H9 (cell line): ENCODE data around the gene ZSCAN22. TPM values are rescaled to one million over a fixed set of nuclear protein-coding genes. Genes with fewer than 3 reads are reported as not detected.

Experiments used
- DNase-seq: peaks from one replicate; pipeline ENCODE4 v3.0.0-alpha.2; 2017
- H2AFZ ChIP-seq: one replicate; pipeline ENCODE4 v1.6.1; 2013; ENCODE audit warnings: mild to moderate bottlenecking, low read length, control low read depth, moderate library complexity
- H2AK5ac ChIP-seq: 2 replicates; pipeline ENCODE4 v1.6.1; 2013; ENCODE audit warnings: low read length, control low read depth, mixed read lengths; ENCODE audit not compliant: insufficient read length
- H2BK120ac ChIP-seq: one replicate; pipeline ENCODE4 v1.6.1; 2013; ENCODE audit warnings: low read depth, mild to moderate bottlenecking, low read length, control low read depth, inconsistent platforms; ENCODE audit not compliant: poor library complexity, severe bottlenecking
- H2BK12ac ChIP-seq: 2 replicates; pipeline ENCODE4 v1.6.1; 2013; ENCODE audit warnings: low read length, control low read depth, mixed read lengths, low read depth; ENCODE audit not compliant: insufficient read length
- H2BK15ac ChIP-seq: 2 replicates; pipeline ENCODE4 v1.6.1; 2013; ENCODE audit warnings: low read depth, low read length, control low read depth
- H2BK20ac ChIP-seq: one replicate; pipeline ENCODE4 v1.6.1; 2013; ENCODE audit warnings: low read depth, mild to moderate bottlenecking, low read length, control low read depth, inconsistent platforms; ENCODE audit not compliant: poor library complexity, severe bottlenecking
- H2BK5ac ChIP-seq: 2 replicates; pipeline ENCODE4 v1.6.1; 2013; ENCODE audit warnings: low read length, control low read depth, mixed read lengths; ENCODE audit not compliant: insufficient read length
- H3K14ac ChIP-seq: 2 replicates; pipeline ENCODE4 v1.6.1; 2013; ENCODE audit warnings: low read length, control low read depth; ENCODE audit not compliant: insufficient read depth
- H3K18ac ChIP-seq: 2 replicates; pipeline ENCODE4 v1.6.1; 2013; ENCODE audit warnings: low read depth, mild to moderate bottlenecking, mixed read lengths, low read length, control low read depth; ENCODE audit not compliant: insufficient read length
- H3K23ac ChIP-seq: 2 replicates; pipeline ENCODE4 v1.6.1; 2013; ENCODE audit warnings: low read length, control low read depth, mixed read lengths, low read depth; ENCODE audit not compliant: insufficient read length
- H3K23me2 ChIP-seq: 2 replicates; pipeline ENCODE4 v1.6.1; 2013; ENCODE audit warnings: low read depth, mild to moderate bottlenecking, mixed read lengths, low read length, control low read depth; ENCODE audit not compliant: insufficient read length, poor library complexity, severe bottlenecking
- H3K27ac ChIP-seq: 2 replicates; pipeline ENCODE4 v1.5.1; 2013; ENCODE audit warnings: low read length, control low read depth, mixed read lengths, low read depth; ENCODE audit not compliant: insufficient read length
- H3K27me3 ChIP-seq: 2 replicates; pipeline ENCODE4 v1.6.1; 2013; ENCODE audit warnings: low read length, control low read depth, inconsistent platforms; ENCODE audit not compliant: insufficient read depth
- H3K4ac ChIP-seq: 2 replicates; pipeline ENCODE4 v1.6.1; 2013; ENCODE audit warnings: low read depth, mild to moderate bottlenecking, control low read depth, inconsistent platforms, low read length, moderate library complexity
- H3K4me1 ChIP-seq: 2 replicates; pipeline ENCODE4 v1.6.1; 2013; ENCODE audit warnings: low read length, control low read depth, inconsistent platforms; ENCODE audit not compliant: insufficient read depth
- H3K4me2 ChIP-seq: 2 replicates; pipeline ENCODE4 v1.6.1; 2013; ENCODE audit warnings: low read length, control low read depth, mixed read lengths; ENCODE audit not compliant: insufficient read length, insufficient read depth
- H3K56ac ChIP-seq: 2 replicates; pipeline ENCODE4 v1.6.1; 2013; ENCODE audit warnings: low read depth, mild to moderate bottlenecking, mixed read lengths, low read length, control low read depth; ENCODE audit not compliant: insufficient read length
- H3K79me1 ChIP-seq: 2 replicates; pipeline ENCODE4 v1.6.1; 2013; ENCODE audit warnings: low read depth, mild to moderate bottlenecking, moderate library complexity, low read length, control low read depth, inconsistent platforms; ENCODE audit not compliant: insufficient read depth, poor library complexity, severe bottlenecking
- H3K79me2 ChIP-seq: 2 replicates; pipeline ENCODE4 v1.6.1; 2013; ENCODE audit warnings: low read length, control low read depth, inconsistent platforms; ENCODE audit not compliant: insufficient read depth
- H3K9ac ChIP-seq: 2 replicates; pipeline ENCODE4 v1.6.1; 2013; ENCODE audit warnings: low read length, control low read depth, mixed read lengths; ENCODE audit not compliant: insufficient read length; ENCODE audit errors: extremely low read depth
- H3K9me3 ChIP-seq: one replicate; pipeline ENCODE4 v1.6.1; 2013; ENCODE audit warnings: low read depth, low read length, inconsistent platforms; ENCODE audit not compliant: control insufficient read depth
- H3T11ph ChIP-seq: one replicate; pipeline ENCODE4 v1.6.1; 2013; ENCODE audit warnings: mild to moderate bottlenecking, low read length, control low read depth, inconsistent platforms
- H4K20me1 ChIP-seq: one replicate; pipeline ENCODE4 v1.6.1; 2013; ENCODE audit not compliant: control insufficient read depth, insufficient read length, insufficient read depth
- H4K5ac ChIP-seq: 2 replicates; pipeline ENCODE4 v1.6.1; 2013; ENCODE audit warnings: low read depth, mild to moderate bottlenecking, mixed read lengths, low read length, control low read depth; ENCODE audit not compliant: insufficient read length
- H4K8ac ChIP-seq: replicated peaks from 2 replicates; pipeline ENCODE4 v1.6.1; 2013; ENCODE audit warnings: low read length, control low read depth, mixed read lengths, low read depth; ENCODE audit not compliant: insufficient read length
- H4K91ac ChIP-seq: 2 replicates; pipeline ENCODE4 v1.6.1; 2013; ENCODE audit warnings: low read depth, mild to moderate bottlenecking, moderate library complexity, mixed read lengths, low read length, control low read depth; ENCODE audit not compliant: insufficient read length
- H3K27ac Mint-ChIP-seq, 3 experiments: 2 replicates in 2 of 3; 3 replicates in 1 of 3; pipeline ENCODE4 v1.8.0; 2020 to 2021; ENCODE audit warnings: mixed read lengths in 3 of 3, mild to moderate bottlenecking in 1 of 3, moderate library complexity in 1 of 3
- H3K27me3 Mint-ChIP-seq: 2 replicates; pipeline ENCODE4 v1.8.0; 2021; ENCODE audit warnings: low read depth, mild to moderate bottlenecking, moderate library complexity, mixed read lengths
- H3K36me3 Mint-ChIP-seq, 3 experiments: 2 replicates in 2 of 3; 3 replicates in 1 of 3; pipeline ENCODE4 v1.8.0; 2020 to 2021; ENCODE audit warnings: low read depth in 3 of 3, mixed read lengths in 3 of 3; ENCODE audit not compliant: insufficient read depth in 1 of 3
- H3K4me1 Mint-ChIP-seq, 2 experiments: 2 replicates each; pipeline ENCODE4 v1.8.0; 2020; ENCODE audit warnings: mixed read lengths in 2 of 2
- H3K4me3 Mint-ChIP-seq, 2 experiments: 2 replicates in 1 of 2; 3 replicates in 1 of 2; pipeline ENCODE4 v1.8.0; 2020 to 2021; ENCODE audit warnings: mild to moderate bottlenecking in 2 of 2, mixed read lengths in 2 of 2, moderate library complexity in 1 of 2
- H3K9me3 Mint-ChIP-seq, 2 experiments: 2 replicates in 1 of 2; 3 replicates in 1 of 2; pipeline ENCODE4 v1.8.0; 2020; ENCODE audit warnings: mild to moderate bottlenecking in 2 of 2, mixed read lengths in 2 of 2, moderate library complexity in 1 of 2
- CTCF ChIP-seq: fragments of 200-600 bp; sonication (generic); conservative IDR thresholded peaks from 3 replicates; pipeline ENCODE4 v1.8.0; 2021; ENCODE audit warnings: antibody characterized with exemption, mild to moderate bottlenecking
- WGBS: extraction: QIAGEN DNeasy Blood & Tissue Kit; methylation state at CpG from one replicate; pipeline ENCODE4 v1.1.7; 2013; ENCODE audit warnings: missing lambda C conversion rate, low lambda C conversion rate, mixed read lengths; ENCODE audit not compliant: insufficient read length; ENCODE audit errors: extremely low coverage; 5-methylcytosine and 5-hydroxymethylcytosine counted together
- total RNA-seq: library from RNA; stranded (reverse); gene quantifications from 2 replicates; pipeline ENCODE4 v1.2.1, GENCODE V29; 2021

Gene ZSCAN22
- total RNA-seq, 1 experiment from 2014 or later = 4.8 TPM

- H3T11ph ChIP-seq = no peak overlapping the region
- H4K5ac ChIP-seq = no peak overlapping the region
- H4K8ac ChIP-seq = no peak overlapping the region
- H2AK5ac ChIP-seq = no peak overlapping the region
- H3K9ac ChIP-seq = no peak overlapping the region
- no peaks in the 10 kb centered on the region for H3K9me3 ChIP-seq
- H3K4me1 ChIP-seq = no peaks in the 10 kb centered on the region
- WGBS = no CpG with 5 or more reads among the region's 7 CpGs
- Mint-ChIP-seq H3K4me1 (peaks cover 1 to 5% of the 10 kb centered on the region in 2 experiments), H3K27ac (no peak overlapping the region), H3K9me3 (no peaks in the 10 kb centered on the region), H3K36me3 (peaks cover 39 to 75% (median 64%) of the 10 kb centered on the region in 3 experiments), H3K27me3 (no peaks in the 10 kb centered on the region), H3K4me3 (no peak overlapping the region)
- no peaks in the 10 kb centered on the region for H4K20me1 ChIP-seq
- H3K27me3 ChIP-seq = no peaks in the 10 kb centered on the region
- no peak overlapping the region for H3K27ac ChIP-seq
- TF ChIP-seq CTCF = no peak
- H2BK12ac ChIP-seq = no peak overlapping the region
- no peak overlapping the region for H4K91ac ChIP-seq
- no peak overlapping the region for H3K23ac ChIP-seq
- no peak for DNase-seq
- no peak overlapping the region for H3K18ac ChIP-seq
- no peaks in the 10 kb centered on the region for H3K79me2 ChIP-seq
- H2BK5ac ChIP-seq = no peak overlapping the region
- H3K4ac ChIP-seq = no peak overlapping the region
- H2BK15ac ChIP-seq = no peak overlapping the region
- H2BK120ac ChIP-seq = no peak overlapping the region
- no peak overlapping the region for H3K4me2 ChIP-seq
- H2BK20ac ChIP-seq = no peak overlapping the region
- H3K23me2 ChIP-seq = no peaks in the 10 kb centered on the region
- no peak overlapping the region for H3K56ac ChIP-seq
- H2AFZ ChIP-seq = no peak overlapping the region
- no peaks in the 10 kb centered on the region for H3K79me1 ChIP-seq
- no peak overlapping the region for H3K14ac ChIP-seq
These were observed 15.4 kb upstream of the ZSCAN22 start for GRCh38 chr19:58311345-58311865.
